ENCODE data around the gene BAIAP2.
"Not testable (repeated sequence)": the region's sequence is repeated elsewhere in the genome, so short reads cannot be mapped to it uniquely, and the experiment has no call there.

Gene BAIAP2

DNA sequence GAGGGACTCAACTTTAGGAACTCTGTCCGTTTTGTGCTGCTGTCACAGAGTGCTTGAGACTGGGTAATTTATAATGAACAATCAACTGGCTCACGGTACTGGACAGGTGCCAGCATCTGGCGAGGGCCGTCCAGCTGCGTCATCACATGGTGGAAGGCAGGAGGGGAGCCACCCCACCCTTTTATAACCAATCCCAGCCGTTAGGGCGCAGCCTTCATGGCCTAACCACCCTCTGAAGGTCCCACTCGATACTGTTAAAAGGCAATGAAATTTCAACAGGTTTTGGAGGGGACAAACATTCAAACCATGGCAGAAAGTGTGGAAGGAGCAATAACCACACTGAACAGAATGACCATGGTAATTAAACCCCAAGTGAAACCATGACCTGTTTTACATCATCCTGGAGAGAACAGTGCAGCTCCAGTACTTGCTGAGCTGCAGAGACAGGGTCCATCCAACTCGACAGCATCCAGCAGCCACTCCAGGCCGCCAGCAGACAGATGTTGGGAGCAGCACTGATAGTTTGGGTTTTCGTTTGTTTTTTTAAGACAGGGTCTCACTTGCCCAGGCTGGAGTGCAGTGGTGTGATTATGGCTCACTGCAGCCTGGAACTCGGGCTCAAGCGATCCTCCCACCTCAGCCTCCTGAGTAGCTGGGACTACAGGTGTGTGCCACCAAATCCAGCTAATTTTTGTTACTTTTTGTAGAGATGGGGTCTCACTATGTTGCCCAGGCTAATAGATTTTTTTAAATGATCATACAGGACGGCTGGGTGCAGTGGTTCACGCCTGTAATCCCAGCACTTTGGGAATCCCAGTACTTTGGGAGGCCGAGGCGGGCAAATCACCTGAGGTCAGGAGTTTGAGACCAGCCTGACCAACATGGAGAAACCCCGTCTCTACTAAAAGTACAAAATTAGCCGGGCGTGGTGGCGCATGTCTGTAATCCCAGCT is 32.3 kb upstream of the BAIAP2 start:
- DNase-seq: peak; percentile 23

DNA sequence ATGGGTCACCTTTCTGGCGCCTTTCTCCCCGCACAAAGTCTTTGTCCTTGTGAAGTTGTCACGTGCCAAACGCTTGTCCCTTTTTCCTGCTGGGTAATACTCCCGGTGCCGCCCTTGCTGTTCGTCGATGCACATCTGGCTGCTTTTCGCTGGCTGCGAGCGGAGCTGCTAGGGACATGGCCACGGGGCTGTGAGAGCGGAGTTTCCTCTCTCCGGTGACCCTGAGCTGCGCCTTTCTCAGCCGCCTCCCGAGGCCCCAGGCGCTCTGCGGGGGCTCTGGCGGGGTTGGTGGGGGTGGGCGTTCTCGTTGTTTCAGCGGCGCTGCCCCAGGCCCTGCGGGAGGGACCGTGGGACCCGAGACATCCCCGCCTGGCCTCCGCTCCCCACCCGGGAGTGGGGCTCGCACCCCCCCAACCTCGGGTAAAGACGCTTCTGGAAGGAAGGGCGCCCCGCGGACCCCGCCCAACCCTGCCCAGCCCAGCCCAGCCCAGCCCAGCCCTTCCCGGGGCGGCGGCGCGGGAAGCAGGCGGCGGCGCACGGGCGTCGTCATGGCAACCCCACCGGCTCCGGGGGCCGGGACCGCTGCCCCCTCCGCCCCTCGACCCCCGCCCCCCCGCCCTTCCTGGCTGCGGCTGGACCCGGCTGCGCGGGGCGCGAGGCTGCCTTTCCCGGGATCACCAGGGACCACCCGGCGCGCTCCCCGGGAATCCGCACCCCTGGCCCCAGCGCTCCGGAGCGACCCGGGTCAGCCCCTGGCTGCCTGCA is 31.1 kb upstream of the BAIAP2 start:
- no peak for DNase-seq

DNA sequence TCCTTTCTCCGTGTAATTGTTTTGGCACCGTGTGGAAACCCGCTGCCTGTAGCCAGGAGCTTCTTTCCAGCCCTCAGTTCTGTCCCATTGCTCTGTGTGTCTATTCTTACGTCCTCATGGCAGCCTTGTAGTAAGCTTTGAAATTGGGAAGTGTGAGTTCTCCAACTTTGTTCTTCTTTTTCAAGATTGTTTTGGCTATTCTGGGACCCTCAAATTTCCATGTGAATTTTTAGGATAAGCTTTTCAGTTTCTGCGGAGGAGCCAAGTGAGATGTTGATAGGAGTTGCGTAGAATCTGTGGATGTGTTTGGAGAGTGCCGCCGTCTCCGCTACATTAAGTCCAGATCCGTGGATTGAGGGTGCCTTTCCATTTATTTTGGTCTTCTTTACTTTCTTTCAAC is 28.1 kb upstream of the BAIAP2 start:
- no peak for DNase-seq

DNA sequence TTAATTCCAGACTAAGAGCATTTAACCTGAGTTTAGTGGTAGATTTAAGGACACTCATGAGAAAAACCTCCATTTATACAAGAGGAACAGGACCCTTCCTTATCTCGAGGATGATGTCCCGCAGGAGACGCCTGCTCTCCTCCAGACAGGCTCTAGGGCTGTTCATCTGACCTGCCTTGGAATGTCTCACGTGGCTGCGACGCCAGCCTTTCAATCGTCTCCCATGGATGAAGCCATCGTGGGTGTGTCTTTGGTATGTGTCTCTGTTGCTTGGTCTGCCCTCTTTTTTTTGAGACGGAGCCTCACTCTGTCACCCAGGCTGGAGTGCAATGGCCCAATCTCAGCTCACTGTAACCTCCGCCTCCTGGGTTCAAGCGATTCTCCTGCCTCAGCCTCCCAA is 26.8 kb upstream of the BAIAP2 start:
- DNase-seq: no peak

DNA sequence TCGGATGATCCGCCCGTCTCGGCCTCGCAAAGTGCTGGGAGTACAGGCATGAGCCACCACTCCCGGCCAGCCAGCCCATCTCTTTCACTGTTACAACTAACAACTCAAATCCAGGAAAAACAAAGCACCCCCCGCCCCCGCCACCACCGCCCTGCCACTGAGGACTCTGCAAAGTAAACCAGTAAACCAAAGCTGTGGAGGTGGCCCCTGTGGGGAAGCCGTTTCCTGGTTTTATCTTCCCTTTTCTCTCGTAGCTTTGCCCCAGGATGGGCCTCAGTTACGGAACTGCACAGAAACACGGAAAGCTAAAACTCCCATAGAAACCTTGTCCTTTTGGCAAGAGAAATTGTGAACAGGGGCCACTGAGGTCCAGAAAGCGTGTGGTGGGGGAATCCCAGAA is 25.8 kb upstream of the BAIAP2 start:
- DNase-seq: no peak

DNA sequence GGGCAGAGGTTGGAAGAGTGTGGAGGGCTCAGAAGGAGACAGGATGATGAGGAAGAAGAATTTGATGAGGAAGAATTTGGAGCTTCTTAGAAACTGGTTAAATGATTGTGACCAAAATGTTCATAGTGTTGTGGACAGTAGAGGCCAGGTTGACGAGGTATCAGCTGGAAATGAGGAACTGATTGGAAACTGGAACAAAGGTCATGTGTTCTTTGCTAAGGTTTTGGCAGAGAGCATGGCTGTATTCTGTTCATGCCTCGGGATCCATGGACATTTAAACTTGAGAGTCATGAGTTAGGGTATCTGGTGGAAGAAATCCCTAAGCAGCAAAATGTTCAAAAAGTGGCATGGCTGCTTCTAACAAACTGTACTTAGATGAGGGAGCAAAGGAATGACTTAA is 24.0 kb upstream of the BAIAP2 start:
- no peak for DNase-seq

DNA sequence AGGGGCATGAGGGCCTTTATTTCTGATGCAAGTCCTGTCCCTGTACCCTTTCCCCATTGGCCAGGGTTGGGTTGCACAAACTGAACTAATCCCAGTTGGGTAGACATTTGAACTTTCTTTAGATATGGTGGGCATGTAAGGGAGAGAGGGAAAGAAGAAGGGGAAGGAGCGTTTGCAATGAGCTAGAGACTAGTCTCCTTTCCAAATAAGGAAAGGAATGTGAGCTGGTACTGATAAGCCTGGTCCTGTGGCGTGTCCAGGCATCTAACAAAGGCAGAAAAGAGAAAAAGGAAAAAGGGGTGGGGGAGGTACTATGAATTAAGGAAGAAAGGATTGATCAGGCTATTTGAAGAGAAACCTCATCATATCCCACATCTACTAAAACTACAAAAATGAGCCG is 23.0 kb upstream of the BAIAP2 start:
- DNase-seq: no peak

DNA sequence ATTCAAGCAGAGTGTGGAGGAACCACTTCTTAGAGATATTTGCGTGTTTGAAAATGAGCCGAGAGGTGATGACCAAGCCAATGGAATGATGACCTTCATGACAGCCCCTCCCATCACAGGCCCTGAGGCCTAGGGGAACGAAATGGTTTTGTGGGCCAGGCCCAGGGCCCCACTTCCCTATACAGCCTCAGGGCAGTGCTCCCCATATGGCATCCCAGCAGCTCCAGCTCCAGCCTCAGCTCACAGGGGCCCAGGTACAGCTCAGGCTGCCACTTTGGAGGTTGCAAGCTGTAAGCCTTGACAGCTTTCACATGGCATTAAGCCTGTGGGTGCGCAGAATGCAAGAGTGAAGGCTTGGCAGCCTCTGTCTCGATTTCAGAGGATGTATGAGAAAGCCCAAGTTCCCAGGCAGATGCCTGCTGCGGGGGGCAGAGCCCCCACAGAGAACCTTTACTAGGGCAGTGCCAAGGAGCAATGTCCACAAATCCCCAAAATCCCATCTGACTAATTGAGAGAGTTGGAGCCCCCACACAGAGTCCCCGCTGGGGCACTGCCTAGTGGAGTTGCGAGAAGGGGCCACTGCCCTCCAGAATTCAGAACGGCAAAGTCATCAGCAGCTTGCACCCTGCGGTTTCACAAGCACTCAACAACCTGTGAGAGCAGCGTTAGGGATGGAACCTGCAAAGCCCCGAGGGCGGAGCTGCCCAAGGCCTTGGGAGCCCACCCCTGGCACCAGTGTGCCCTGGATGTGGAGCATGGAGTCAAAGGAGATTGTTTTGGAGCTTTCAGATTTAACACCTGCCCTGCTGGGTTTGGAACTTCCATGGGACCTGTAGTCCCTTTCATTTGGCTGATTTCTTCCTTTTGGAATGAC is 22.1 kb upstream of the BAIAP2 start:
- no peak for DNase-seq

DNA sequence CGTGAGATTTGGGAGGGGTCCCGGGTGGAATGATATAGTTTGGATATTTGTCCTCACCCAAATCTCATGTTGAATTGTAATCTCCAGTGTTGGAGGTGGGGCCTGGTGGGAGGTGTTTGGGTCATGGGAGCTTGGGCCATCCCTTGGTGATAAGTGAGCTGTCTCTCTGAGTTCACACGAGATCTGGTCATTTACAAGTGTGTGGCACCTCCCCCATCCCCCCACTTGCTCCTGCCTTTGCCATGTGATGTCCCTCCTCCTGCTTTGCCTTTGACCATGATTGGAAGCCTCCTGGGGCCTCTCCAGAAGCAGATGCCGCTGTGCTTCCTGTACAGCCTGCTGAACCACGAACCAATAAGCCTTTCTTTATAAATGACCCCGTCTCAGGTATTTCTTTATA is 21.3 kb upstream of the BAIAP2 start:
- no peak for DNase-seq

DNA sequence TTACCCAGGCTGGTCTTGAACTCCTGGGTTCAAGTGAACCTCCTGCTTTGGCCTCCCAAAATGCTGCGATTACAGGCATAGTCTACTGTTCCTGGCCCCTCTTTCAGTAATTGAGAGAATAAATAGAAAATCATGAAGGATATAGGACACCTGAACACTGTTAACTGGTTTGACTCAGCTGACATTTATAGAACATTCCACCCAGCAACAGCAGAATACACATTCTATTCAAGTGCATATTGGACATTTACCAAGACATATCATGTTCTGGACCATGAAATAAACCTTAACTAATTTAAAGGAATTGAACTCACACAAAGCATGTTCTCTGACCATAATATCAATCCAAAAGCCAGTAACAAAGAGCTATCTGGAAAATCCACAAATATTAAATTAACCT is 19.8 kb upstream of the BAIAP2 start:
- DNase-seq: no peak

DNA sequence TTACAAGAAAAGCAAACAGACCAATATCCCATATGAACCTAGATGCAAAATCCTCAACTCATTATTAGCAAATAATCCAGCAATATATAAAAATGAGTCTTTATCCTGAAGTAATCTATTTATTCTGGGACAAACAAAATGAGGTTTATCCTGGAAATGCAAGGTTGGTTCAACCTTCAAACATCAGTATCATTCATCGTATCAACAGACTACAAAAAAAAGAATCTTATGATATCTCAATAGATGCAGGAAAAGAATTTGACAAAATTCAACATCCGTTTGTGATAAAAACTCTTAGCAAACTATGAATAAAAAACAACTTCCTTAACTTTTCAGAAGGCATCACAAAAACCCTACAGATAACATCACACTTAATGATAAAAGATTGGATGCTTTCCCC is 18.4 kb upstream of the BAIAP2 start:
- no peak for DNase-seq

DNA sequence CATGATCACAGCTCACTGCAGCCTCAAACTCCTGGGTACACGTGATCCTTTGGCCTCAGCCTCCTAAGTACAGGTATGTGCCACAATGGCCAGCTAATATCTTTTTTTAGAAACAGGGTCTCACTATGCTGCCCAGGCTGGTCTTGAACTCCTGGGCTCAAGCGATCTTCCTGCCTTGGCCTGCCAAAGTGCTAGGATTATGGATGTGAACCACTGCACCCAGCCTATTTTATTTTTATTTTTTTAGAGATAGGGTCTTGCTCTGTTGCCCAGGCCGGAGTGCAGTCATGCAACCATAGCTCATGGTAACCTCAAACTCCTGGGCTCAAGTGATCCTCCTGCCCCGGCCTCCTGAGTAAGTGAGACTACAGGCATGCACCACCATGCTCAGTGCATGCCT is 17.6 kb upstream of the BAIAP2 start:
- not testable (repeated sequence) for DNase-seq

DNA sequence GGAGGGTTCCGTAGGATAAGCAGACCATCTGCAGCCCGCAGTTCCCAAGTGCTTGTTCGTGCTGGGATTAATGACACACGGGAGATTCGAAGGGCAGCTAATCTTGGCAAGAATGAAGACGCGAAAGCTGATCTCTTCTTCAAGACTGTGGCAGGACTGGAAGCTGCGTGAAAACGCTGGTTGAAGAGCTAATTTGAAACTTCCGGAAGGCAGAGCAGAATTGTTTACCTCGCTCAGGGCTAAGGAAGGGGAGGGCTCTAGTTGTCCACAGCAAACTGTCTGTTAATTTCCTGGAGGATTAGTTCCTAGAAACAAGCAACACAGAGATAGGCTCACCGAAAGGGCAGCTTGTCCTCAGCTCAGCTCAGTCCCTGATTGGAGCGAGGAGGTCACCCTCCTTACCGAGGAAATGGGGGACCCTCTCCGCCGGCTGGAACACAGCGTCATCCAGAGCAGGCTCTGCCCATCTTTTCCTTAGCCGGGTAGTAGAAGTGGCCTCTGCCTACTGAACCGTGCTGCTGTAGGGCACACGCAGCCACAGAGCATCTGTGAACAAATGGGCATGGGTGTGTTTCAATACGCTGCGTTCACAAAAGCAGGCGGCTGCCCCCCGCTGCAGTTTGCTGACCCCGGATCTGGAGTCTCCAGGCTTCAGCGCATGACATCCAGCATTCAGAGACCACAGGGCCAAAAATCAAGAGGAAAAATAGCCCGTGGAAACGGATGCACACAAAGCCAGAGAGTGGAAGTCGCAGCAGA is 16.7 kb upstream of the BAIAP2 start:
- DNase-seq: peak; percentile 48

DNA sequence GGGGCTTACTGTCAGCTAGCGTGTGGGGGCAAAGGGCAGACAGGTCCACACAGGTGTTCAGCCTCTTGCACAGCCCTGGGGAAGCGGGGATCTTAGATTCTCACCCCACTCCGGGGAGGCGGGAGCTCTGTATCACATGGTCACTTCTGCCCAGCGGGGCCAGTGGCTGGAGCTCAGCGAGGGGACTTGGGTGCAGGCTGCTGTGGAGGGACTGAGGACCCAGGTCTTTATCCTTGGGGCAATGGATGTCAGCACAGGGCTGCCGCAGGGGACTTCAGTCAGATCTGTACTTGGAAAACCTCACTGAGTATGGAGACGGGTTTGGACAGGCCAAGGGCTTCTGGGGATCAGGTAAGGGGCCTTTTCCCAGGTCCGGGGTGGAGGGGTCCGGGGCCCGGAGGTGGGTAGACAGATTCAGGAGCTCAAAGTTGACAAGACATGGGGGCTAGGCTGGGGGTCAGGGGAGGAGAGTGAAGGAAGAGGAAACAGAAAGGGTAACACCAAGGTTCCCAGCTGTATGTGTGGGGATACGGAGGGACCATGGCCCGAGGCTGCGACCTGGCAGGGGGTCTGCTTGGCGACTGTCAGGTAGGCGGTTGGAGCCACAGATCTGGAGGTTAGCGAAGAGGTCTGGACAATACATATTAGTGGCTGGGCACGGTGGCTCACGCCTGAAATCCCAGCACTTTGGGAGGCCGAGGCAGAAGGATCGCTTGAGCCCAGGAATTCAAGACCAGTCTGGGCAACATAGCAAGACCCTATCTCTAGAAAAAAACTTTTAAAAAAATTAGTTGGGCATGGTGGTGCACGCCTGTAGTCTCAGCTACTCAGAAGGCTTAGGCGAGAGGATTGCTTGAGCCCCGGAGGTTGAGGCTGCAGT is 15.1 kb upstream of the BAIAP2 start:
- DNase-seq: no peak

DNA sequence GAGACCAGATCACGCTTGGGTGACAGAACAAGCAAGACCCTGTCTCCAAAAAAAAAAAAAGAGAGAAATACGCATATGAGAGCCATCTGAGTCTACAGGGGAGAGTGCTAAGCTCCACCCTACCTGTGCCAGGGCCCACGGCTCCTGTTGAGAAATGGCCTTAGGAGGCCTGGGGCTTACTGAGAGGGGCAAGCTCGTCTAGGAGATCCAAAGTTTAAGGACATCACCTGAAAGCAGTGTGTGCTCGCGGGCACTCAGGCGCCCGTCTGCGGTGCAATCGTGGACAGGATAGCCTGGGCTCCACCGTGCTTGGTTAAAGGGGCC is 14.5 kb upstream of the BAIAP2 start:
- no peak for DNase-seq

DNA sequence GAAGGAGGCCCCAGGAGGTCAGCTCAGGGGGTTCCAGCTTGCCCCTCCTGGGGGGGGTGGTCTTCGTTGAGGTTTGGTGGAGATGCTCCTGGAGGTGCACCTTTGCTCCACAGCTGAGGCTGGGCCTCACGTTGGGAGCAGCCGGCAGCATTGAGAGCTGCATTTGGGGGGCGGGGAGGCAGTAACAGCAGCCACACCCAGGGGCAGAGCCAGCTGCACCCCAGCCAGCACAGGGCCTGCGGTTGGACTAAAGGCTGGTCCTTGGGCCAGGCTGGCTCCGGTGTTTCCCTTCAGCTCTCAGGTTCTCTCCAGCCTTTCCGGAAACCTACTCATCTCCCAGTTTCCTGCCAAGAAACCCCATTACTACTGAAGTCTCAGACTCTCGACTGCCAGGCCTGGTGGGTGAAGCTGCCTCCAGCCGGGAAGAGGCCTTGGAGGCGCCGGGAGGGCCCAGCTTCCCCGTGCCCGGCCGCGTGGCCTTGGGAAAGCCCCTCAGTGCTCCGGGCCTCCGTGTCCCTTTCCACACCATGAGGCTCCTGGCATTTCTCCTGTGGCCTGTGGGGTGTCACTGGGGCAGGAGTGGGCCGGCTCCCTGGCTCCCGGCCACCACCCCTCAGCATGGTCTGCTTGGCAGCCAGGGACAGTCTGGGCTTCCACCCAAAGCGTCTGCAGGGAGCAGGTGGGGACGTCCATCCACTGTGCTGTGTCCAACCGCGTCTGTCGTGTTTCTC is 14.0 kb upstream of the BAIAP2 start:
- DNase-seq: peak; percentile 67

DNA sequence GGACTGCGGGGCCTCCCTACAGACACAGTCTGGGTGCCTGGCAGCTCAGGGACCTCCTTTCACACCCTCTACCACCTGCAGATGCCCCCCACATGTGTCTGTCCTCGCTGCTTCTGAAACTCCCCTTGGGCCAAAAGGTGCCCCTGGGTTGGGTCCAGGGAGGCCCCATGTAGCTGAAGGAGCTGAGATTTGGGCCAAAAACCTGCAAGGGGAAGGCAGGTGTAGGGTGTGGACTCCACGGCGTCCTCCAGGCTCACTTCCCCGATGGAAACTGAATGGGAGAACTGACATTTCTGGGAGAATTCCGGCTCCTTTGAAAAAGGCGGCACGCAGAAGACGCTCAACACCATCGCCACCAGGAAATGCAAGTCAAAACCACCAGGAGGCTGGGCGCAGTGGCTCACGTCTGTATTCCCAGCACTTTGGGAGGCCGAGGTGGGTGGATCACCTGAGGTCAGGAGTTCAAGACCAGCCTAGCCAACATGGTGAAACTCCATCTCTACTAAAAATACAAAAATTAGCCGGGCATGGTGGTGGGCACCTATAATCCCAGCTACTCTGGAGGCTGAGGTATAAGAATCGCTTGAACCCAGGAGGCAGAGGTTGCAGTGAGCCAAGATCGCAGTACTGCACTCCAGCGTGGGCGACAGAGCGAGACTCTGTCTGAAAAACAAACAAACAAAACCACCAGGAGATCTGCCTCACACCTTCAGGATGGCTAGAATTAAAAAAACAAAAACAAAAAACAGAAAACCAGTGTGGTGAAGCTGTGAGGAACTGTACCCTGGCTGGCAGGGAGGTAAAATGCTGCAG is 13.2 kb upstream of the BAIAP2 start:
- DNase-seq: no peak

DNA sequence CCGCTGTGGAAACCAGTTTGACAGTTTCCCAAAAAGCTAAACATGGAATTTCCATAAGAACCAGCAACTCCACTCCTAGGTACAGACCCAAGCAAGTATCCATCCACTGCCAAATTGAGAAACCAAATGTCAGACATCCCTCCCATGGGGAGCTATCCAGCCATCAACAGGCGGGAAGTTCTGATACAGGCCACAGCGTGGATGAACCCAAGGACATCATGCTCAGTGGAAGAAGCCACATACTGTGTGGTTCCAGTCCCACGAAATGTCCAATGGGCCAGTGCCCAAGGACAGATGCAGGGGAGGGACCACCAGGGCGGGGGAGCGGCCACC is 12.6 kb upstream of the BAIAP2 start:
- DNase-seq: no peak

DNA sequence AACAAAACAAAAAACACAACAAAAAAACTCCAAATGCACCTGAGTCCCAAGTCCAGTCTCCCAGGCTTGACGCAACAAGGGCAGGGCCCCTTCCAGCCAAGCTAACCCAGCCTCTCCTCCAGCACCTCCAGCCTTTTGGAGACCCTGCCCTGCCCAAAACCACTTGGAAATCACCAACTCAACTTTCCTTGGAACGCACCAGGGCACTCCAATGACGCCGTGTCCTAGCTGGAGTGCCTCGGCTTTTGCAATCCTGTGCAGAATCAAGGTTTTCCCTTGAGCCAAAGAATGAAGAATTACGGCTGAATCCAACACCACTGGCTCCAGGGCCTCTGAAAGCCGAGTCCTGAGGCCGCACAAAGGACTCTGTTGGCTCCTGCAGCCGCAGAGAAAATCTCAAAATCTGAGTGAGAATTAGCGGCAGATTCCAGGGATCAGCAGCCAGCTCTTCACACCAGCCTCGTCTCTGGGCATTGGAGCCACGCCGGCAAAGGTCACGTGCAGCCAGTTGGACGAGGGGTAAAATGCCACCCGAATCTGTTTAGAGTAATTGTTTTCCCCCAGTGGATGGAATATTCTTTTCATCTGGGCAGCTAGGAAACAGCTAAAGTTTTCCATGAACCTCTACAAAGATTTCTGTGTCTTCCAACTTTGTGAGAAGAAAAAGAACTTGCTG is 9.7 kb upstream of the BAIAP2 start:
- DNase-seq: no peak

DNA sequence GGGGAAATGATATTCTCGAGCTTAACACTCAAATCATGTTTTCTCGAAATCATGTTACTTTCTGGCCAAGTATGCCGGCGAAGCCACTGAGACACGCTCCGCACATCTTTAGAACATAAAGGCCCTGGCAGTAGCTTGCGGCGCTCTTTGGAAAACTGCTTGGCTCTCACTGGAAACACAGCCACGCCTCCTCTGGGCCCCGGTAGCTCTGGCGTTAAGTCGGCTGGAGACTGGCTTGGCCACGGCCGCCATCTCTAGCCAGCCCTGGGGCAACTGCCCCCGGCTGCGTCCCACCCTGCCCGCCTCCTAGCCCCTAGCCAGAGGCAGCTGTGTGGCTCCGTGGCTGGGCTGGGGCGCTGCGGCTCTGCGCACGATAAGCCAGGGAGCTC is 9.2 kb upstream of the BAIAP2 start:
- DNase-seq: no peak

Data from NCI-H2029 (cell line).